MM.1S (cell line): ENCODE results near the gene MYEF2.

ENCODE experiments used
- EZH2 ChIP-seq: fragments of 300-600 bp; sonication (generic); optimal IDR thresholded peaks from 2 replicates; pipeline ENCODE3; 2017; ENCODE audit warnings: low read depth, mild to moderate bottlenecking, antibody characterized with exemption, low read length, mixed read lengths
- TF ChIP-seq, protein P1 (sequence below): fragments of 300-600 bp; sonication (generic); IDR thresholded peaks from 2 replicates; pipeline ENCODE4 v1.5.1; 2016; ENCODE audit warnings: antibody characterized with exemption, low read length, mixed read lengths

DNA sequence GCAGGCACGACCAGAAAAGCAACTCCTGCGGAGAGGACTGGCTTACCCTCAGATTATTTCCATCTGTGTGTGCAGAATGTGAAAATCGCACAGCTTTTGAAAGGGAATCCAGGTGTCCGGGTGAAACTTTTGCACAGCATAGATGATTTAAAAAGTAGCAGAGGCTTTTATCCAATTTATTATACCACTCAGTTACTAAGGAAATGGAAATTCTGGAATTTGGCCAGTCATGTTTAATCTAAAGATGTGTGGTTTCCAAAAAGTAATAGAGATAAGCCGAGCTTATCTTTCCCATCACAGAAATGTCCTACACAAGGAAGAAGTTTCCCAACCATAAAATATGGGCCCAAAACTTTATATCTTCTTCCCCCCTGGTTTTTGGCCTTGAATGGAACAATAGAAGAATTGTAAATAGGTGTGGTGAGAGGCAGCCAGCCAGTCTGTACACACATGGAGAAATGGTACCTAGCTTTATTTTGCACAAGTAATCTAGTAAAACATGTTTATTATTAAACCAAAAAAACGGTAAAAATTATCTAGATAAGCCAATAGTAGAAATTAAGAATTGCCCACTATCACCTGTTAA lies 76.6 kb downstream of the MYEF2 start:
- TF ChIP-seq, protein P1, sequence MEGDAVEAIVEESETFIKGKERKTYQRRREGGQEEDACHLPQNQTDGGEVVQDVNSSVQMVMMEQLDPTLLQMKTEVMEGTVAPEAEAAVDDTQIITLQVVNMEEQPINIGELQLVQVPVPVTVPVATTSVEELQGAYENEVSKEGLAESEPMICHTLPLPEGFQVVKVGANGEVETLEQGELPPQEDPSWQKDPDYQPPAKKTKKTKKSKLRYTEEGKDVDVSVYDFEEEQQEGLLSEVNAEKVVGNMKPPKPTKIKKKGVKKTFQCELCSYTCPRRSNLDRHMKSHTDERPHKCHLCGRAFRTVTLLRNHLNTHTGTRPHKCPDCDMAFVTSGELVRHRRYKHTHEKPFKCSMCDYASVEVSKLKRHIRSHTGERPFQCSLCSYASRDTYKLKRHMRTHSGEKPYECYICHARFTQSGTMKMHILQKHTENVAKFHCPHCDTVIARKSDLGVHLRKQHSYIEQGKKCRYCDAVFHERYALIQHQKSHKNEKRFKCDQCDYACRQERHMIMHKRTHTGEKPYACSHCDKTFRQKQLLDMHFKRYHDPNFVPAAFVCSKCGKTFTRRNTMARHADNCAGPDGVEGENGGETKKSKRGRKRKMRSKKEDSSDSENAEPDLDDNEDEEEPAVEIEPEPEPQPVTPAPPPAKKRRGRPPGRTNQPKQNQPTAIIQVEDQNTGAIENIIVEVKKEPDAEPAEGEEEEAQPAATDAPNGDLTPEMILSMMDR: no peak
- TF ChIP-seq EZH2: no peak
